HFFc6 (cell line): ENCODE results near the gene C17orf107. TPM values are rescaled to one million over a fixed set of nuclear protein-coding genes. Genes with fewer than 3 reads are reported as not detected.

ENCODE experiments used
- DNase-seq: peaks from one replicate; pipeline ENCODE4 v3.0.0-alpha.2; 2018
- H3K27ac Mint-ChIP-seq: 2 replicates; pipeline ENCODE4 v1.8.0; 2020; ENCODE audit warnings: mild to moderate bottlenecking, mixed read lengths
- H3K27me3 Mint-ChIP-seq: 2 replicates; pipeline ENCODE4 v1.8.0; 2021; ENCODE audit warnings: mild to moderate bottlenecking, moderate library complexity, mixed read lengths; ENCODE audit not compliant: insufficient read depth
- H3K36me3 Mint-ChIP-seq: 2 replicates; pipeline ENCODE4 v1.8.0; 2021; ENCODE audit warnings: low read depth, mixed read lengths
- H3K4me1 Mint-ChIP-seq: 2 replicates; pipeline ENCODE4 v1.8.0; 2020; ENCODE audit warnings: low read depth, mixed read lengths
- H3K4me3 Mint-ChIP-seq: 2 replicates; pipeline ENCODE4 v1.8.0; 2020; ENCODE audit warnings: mild to moderate bottlenecking, moderate library complexity, mixed read lengths
- H3K9me3 Mint-ChIP-seq: 2 replicates; pipeline ENCODE4 v1.8.0; 2020; ENCODE audit warnings: mild to moderate bottlenecking, mixed read lengths
- total RNA-seq, 6 experiments: library from RNA; stranded (reverse); fragmentation: NEBNext Ultra II Directional; extraction: Animal tissue kit (Norgen Biotek cat#: 25700); gene quantifications; 2 replicates in 1 of 6; 3 replicates in 5 of 6; pipeline ENCODE4 v1.2.3, GENCODE V29; 2021
- TF ChIP-seq, protein P1 (sequence below): fragments of 200-600 bp; sonication (generic); IDR thresholded peaks from 2 replicates; pipeline ENCODE4 v1.5.0; 2021; ENCODE audit warnings: antibody characterized with exemption, mild to moderate bottlenecking

C17orf107 gene
- total RNA-seq, 6 experiments from 2014 or later = 0.95 to 1.6 (median 1.4) TPM

DNA sequence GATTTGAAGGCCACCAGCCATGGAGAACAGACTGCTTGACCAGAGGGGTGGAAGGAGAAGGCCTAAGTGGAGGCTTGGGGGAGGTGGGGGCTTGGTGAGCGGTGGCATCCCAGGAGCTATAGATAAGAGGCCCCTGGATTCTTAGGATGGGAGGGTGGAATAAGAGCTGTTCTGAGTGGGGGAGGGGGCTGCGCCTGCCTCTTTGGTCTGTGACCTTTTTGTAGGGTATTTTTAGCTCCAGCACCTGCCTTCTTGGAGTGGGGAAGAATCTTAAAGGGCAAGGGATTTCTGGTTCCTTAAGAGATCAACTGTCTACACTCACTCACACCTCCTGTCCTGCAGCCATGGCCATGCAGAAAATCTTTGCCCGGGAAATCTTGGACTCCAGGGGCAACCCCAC lies 52.1 kb downstream of the C17orf107 start:
- H3K9me3 Mint-ChIP-seq = no peaks in the 10 kb centered on the region
- H3K4me3 Mint-ChIP-seq = peak overlapping the region; percentile 80; the same call in 1 of the 2 replicates
- peaks cover 44% of the 10 kb centered on the region for H3K4me1 Mint-ChIP-seq
- H3K36me3 Mint-ChIP-seq = peaks cover 20% of the 10 kb centered on the region
- TF ChIP-seq, protein P1, sequence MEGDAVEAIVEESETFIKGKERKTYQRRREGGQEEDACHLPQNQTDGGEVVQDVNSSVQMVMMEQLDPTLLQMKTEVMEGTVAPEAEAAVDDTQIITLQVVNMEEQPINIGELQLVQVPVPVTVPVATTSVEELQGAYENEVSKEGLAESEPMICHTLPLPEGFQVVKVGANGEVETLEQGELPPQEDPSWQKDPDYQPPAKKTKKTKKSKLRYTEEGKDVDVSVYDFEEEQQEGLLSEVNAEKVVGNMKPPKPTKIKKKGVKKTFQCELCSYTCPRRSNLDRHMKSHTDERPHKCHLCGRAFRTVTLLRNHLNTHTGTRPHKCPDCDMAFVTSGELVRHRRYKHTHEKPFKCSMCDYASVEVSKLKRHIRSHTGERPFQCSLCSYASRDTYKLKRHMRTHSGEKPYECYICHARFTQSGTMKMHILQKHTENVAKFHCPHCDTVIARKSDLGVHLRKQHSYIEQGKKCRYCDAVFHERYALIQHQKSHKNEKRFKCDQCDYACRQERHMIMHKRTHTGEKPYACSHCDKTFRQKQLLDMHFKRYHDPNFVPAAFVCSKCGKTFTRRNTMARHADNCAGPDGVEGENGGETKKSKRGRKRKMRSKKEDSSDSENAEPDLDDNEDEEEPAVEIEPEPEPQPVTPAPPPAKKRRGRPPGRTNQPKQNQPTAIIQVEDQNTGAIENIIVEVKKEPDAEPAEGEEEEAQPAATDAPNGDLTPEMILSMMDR = no peak
- no peak for DNase-seq
- peaks cover 7% of the 10 kb centered on the region for H3K27me3 Mint-ChIP-seq
- peak overlapping the region; percentile 90 for H3K27ac Mint-ChIP-seq

Other genes starting within 250 kb of the C17orf107 start
- gene PELP1, start 195.4 kb upstream of the C17orf107 start, total RNA-seq = 10 to 100 TPM; 52.8 to 64.9 (median 60.5) TPM
- gene ARRB2, start 188.9 kb upstream of the C17orf107 start, total RNA-seq = 10 to 100 TPM in 2 of 6 experiments, 1 to 10 TPM in 4; 8.0 to 10.7 (median 9.1) TPM
- gene MED11, start 168.1 kb upstream of the C17orf107 start, total RNA-seq = 10 to 100 TPM; 15.3 to 19.1 (median 17.4) TPM
- gene ZMYND15, start 159.7 kb upstream of the C17orf107 start, total RNA-seq = not detected
- gene CXCL16, start 159.6 kb upstream of the C17orf107 start, total RNA-seq = under 1 TPM; 0.31 to 0.92 (median 0.62) TPM
- gene TM4SF5, start 127.7 kb upstream of the C17orf107 start, total RNA-seq = not detected
- gene VMO1, start 113.2 kb upstream of the C17orf107 start, total RNA-seq = under 1 TPM in 3 of 6 experiments, not detected in 3; 0.23 to 0.34 (median 0.31) TPM
- gene GLTPD2, start 110.6 kb upstream of the C17orf107 start, total RNA-seq = not detected
- gene PSMB6, start 103.4 kb upstream of the C17orf107 start, total RNA-seq = 100 to 1,000 TPM; 216 to 280 (median 237) TPM
- gene PLD2, start 92.4 kb upstream of the C17orf107 start, total RNA-seq = 10 to 100 TPM; 14.9 to 21.8 (median 19.4) TPM
- gene MINK1, start 66.2 kb upstream of the C17orf107 start, total RNA-seq = 10 to 100 TPM; 68.5 to 82.4 (median 71.6) TPM
- under 1 TPM in 3 of 6 experiments, not detected in 3; 0.07 to 0.15 (median 0.07) TPM for gene CHRNE, start 3.6 kb downstream of the C17orf107 start, total RNA-seq
- not detected for gene GP1BA, start 32.7 kb downstream of the C17orf107 start, total RNA-seq
- gene SLC25A11, start 40.5 kb downstream of the C17orf107 start, total RNA-seq = 10 to 100 TPM; 61.9 to 78.6 (median 64.4) TPM
- gene RNF167, start 40.7 kb downstream of the C17orf107 start, total RNA-seq = 100 to 1,000 TPM in 3 of 6 experiments, 10 to 100 TPM in 3; 88.3 to 122 (median 97.6) TPM
- 1,000 to 10,000 TPM; 1,630 to 1,970 (median 1,832) TPM for gene PFN1, start 49.0 kb downstream of the C17orf107 start, total RNA-seq
- gene ENO3, start 51.6 kb downstream of the C17orf107 start, total RNA-seq = 1 to 10 TPM; 1.9 to 4.6 (median 3.2) TPM
- 10 to 100 TPM; 59.4 to 76.9 (median 65.6) TPM for gene SPAG7, start 68.3 kb downstream of the C17orf107 start, total RNA-seq
- gene CAMTA2, start 88.1 kb downstream of the C17orf107 start, total RNA-seq = 10 to 100 TPM; 48.9 to 60.8 (median 54.1) TPM
- 1 to 10 TPM in 4 of 6 experiments, under 1 TPM in 2; 0.66 to 1.5 (median 1.0) TPM for gene INCA1, start 98.0 kb downstream of the C17orf107 start, total RNA-seq
- 100 to 1,000 TPM; 174 to 200 (median 178) TPM for gene KIF1C, start 98.4 kb downstream of the C17orf107 start, total RNA-seq
- under 1 TPM in 1 of 6 experiments, not detected in 5; 0.12 TPM for gene SLC52A1, start 135.9 kb downstream of the C17orf107 start, total RNA-seq
- under 1 TPM in 5 of 6 experiments, not detected in 1; 0.09 to 0.19 (median 0.13) TPM for gene ZFP3, start 178.9 kb downstream of the C17orf107 start, total RNA-seq
- gene ZNF232, start 212.3 kb downstream of the C17orf107 start, total RNA-seq = 1 to 10 TPM; 3.5 to 4.9 (median 3.8) TPM
- gene USP6, start 216.5 kb downstream of the C17orf107 start, total RNA-seq = under 1 TPM; 0.05 to 0.19 (median 0.10) TPM